ENCODE measurements around the gene CYBRD1. TPM values are rescaled to one million over a fixed set of nuclear protein-coding genes. Genes with fewer than 3 reads are reported as not detected.

Gene CYBRD1
- total RNA-seq: 44.6 to 47.7 TPM (median 46.7 TPM) in 3 replicates

GRCh38 chr2:171522052-171522787 is at the start of gene CYBRD1:
Gene CYBRD1 (plus strand): TSS chr2:171522474. CDS start chr2:171522546, 72 bp downstream.
- Mint-ChIP-seq H3K4me1 (peaks cover 22% of the 10 kb centered on the region), H3K27ac (peak within 1 kb of the TSS; percentile 92), H3K9me3 (no peaks in the 10 kb centered on the region), H3K27me3 (ENCODE audit: low read depth) (peaks cover 23% of the 10 kb centered on the region), H3K36me3 (no peaks in the 10 kb centered on the region), H3K4me3 (peak within 1 kb of the TSS; percentile 94)
- TF ChIP-seq CTCF (IDR thresholded peaks at IDR 0.05; ENCODE audit: unreplicated experiment): no peak
- DNase-seq (ENCODE audit: low spot score in 2 of 2, unreplicated experiment in 2 of 2): peak; percentile 49 to 72

- H3K9me3 Mint-ChIP-seq: no peaks in the 10 kb centered on the region
- no peaks in the 10 kb centered on the region for H3K27me3 Mint-ChIP-seq (ENCODE audit: low read depth)
- H3K27ac Mint-ChIP-seq: no peak overlapping the region
- no peak overlapping the region for H3K4me3 Mint-ChIP-seq
- H3K4me1 Mint-ChIP-seq: peaks cover 9% of the 10 kb centered on the region
- H3K36me3 Mint-ChIP-seq: peaks cover 24% of the 10 kb centered on the region
- TF ChIP-seq CTCF (IDR thresholded peaks at IDR 0.05; ENCODE audit: unreplicated experiment): no peak
- no peak for DNase-seq (ENCODE audit: low spot score in 2 of 2, unreplicated experiment in 2 of 2)
Observed at GRCh38 chr2:171475979-171476378, 46.3 kb upstream of the CYBRD1 start.

GRCh38 chr2:171478345-171478744 is 43.9 kb upstream of the CYBRD1 start:
- H3K9me3 Mint-ChIP-seq: no peaks in the 10 kb centered on the region
- H3K27ac Mint-ChIP-seq: no peak overlapping the region
- no peak for DNase-seq (ENCODE audit: low spot score in 2 of 2, unreplicated experiment in 2 of 2)
- no peak for TF ChIP-seq CTCF (IDR thresholded peaks at IDR 0.05; ENCODE audit: unreplicated experiment)
- no peak overlapping the region for H3K4me3 Mint-ChIP-seq
- H3K27me3 Mint-ChIP-seq (ENCODE audit: low read depth): no peaks in the 10 kb centered on the region
- H3K36me3 Mint-ChIP-seq: peaks cover 22% of the 10 kb centered on the region
- H3K4me1 Mint-ChIP-seq: peaks cover 30% of the 10 kb centered on the region

GRCh38 chr2:171479154-171479814 is 43.0 kb upstream of the CYBRD1 start:
- no peaks in the 10 kb centered on the region for H3K9me3 Mint-ChIP-seq
- H3K27ac Mint-ChIP-seq: no peak overlapping the region
- H3K27me3 Mint-ChIP-seq (ENCODE audit: low read depth): no peaks in the 10 kb centered on the region
- no peak for TF ChIP-seq CTCF (IDR thresholded peaks at IDR 0.05; ENCODE audit: unreplicated experiment)
- peaks cover 29% of the 10 kb centered on the region for H3K4me1 Mint-ChIP-seq
- DNase-seq (ENCODE audit: low spot score in 2 of 2, unreplicated experiment in 2 of 2): no peak
- peaks cover 18% of the 10 kb centered on the region for H3K36me3 Mint-ChIP-seq
- no peak overlapping the region for H3K4me3 Mint-ChIP-seq

- Mint-ChIP-seq H3K4me3 (no peak overlapping the region), H3K4me1 (peaks cover 27% of the 10 kb centered on the region), H3K9me3 (no peaks in the 10 kb centered on the region), H3K27me3 (ENCODE audit: low read depth) (no peaks in the 10 kb centered on the region), H3K27ac (no peak overlapping the region), H3K36me3 (peaks cover 18% of the 10 kb centered on the region)
- no peak for TF ChIP-seq CTCF (IDR thresholded peaks at IDR 0.05; ENCODE audit: unreplicated experiment)
- no peak for DNase-seq (ENCODE audit: low spot score in 2 of 2, unreplicated experiment in 2 of 2)
Observed at GRCh38 chr2:171480908-171481307, 41.4 kb upstream of the CYBRD1 start.
